GM12892 (cell line): ENCODE data around the gene XPNPEP1.

Experiments used
- POLR2A ChIP-seq: IDR thresholded peaks from 2 replicates; pipeline ENCODE4 v1.6.1; 2011; ENCODE audit warnings: low read depth, low read length, control low read depth
- TAF1 ChIP-seq: IDR thresholded peaks from 2 replicates; pipeline ENCODE4 v1.6.1; 2011; ENCODE audit warnings: low read depth, mild to moderate bottlenecking, control low read depth, low read length, borderline replicate concordance

- TF ChIP-seq POLR2A, result no peak
- no peak for TF ChIP-seq TAF1
These were observed 16.1 kb upstream of the XPNPEP1 start for GRCh38 chr10:109939315-109939961.
